Heart right ventricle (tissue), 16 donors: ENCODE measurements around the gene KCNIP1. TPM values are rescaled to one million over a fixed set of nuclear protein-coding genes. Genes with fewer than 3 reads are reported as not detected.

Experiments
- ATAC-seq, 8 donors: fragments of 200-7000 bp; cut with Tn5 transposase; one replicate each; pipeline ENCODE4 v1.9.1; 2020; ENCODE audit warnings: mild to moderate bottlenecking in 8 of 8, moderate library complexity in 8 of 8, moderate number of reproducible peaks in 1 of 8
- DNase-seq, 2 donors: peaks; one replicate each; pipeline ENCODE4 v3.0.0-alpha.2; 2020
- H3K27ac ChIP-seq, 10 donors: fragments of 200-600 bp; sonication (generic) in 2 of 10; one replicate each; pipeline versions ENCODE4 v1.5.0 to v1.8.0; 2020 to 2022; ENCODE audit warnings: mild to moderate bottlenecking in 3 of 10
- H3K27me3 ChIP-seq, 7 donors: fragments of 200-600 bp; one replicate each; pipeline ENCODE4 v1.8.0; 2021 to 2022; ENCODE audit warnings: mild to moderate bottlenecking in 2 of 7
- H3K36me3 ChIP-seq, 9 donors: fragments of 200-600 bp; sonication (generic) in 1 of 9; one replicate each; pipeline versions ENCODE4 v1.5.0 to v1.8.0; 2020 to 2022; ENCODE audit warnings: mild to moderate bottlenecking in 2 of 9
- H3K4me1 ChIP-seq, 9 donors: fragments of 200-600 bp; sonication (generic) in 1 of 9; one replicate each; pipeline versions ENCODE4 v1.5.0 to v1.8.0; 2020 to 2022; ENCODE audit warnings: mild to moderate bottlenecking in 4 of 9
- H3K4me3 ChIP-seq, 10 donors: fragments of 200-600 bp; sonication (generic) in 2 of 10; one replicate each; pipeline versions ENCODE4 v1.5.0 to v1.8.0; 2020 to 2022; ENCODE audit warnings: mild to moderate bottlenecking in 7 of 10, moderate library complexity in 2 of 10
- H3K9me3 ChIP-seq, 11 donors: fragments of 200-600 bp in 10 of 11; sonication (generic) in 2 of 11; one replicate each; pipeline versions ENCODE4 v1.5.0 to v1.8.0; 2013 to 2022; ENCODE audit warnings: mild to moderate bottlenecking in 2 of 11, control low read depth in 1 of 11, moderate library complexity in 1 of 11
- CTCF ChIP-seq, 9 donors: fragments of 200-600 bp; sonication (generic) in 2 of 9; IDR thresholded peaks; one replicate each; pipeline versions ENCODE4 v1.5.0 to v1.8.0; 2021 to 2022; ENCODE audit warnings: antibody characterized with exemption in 9 of 9, mild to moderate bottlenecking in 5 of 9, moderate library complexity in 1 of 9
- WGBS, 2 donors: extraction: QIAGEN DNeasy Blood & Tissue Kit; methylation state at CpG; one replicate each; pipeline ENCODE4 v1.1.7; 2013; ENCODE audit warnings: inconsistent platforms in 1 of 2; 5-methylcytosine and 5-hydroxymethylcytosine counted together
- intact Hi-C, 10 donors: fragments of 100-400 bp; cut with DNase I; formaldehyde crosslinking; loops; one replicate each; pipeline versions ENCODE4 v1.11.1 to v1.14.2; 2022
- polyA plus RNA-seq, 2 donors: library from polyadenylated mRNA; stranded (reverse); fragments of 200-250 nt; gene quantifications; one replicate each; pipeline ENCODE4 v1.2.3, GENCODE V29; 2013
- total RNA-seq, 10 donors: library from RNA; stranded (reverse); fragmentation: NEBNext Ultra II Directional in 3 of 10; extraction: Animal tissue kit (Norgen Biotek cat#: 25700) in 3 of 10; gene quantifications; one replicate each; pipeline versions ENCODE4 v1.2.1 to v1.2.4, GENCODE V29; 2021 to 2023
- donor health status: Arrhythmogenic right ventricular cardiomyopathy.
- donor health status: ischemic (EF 13 %, LVEDD 7.1; RV severe dilation, severe dysfunction).
- donor health status: healthy with polysubstance abuse.
- donor health status: DM: no; HTN: yes; CAD: no.
- donor health status: DM: no; HTN: no; CAD: no.
- donor health status: ischemic (EF 25% LVEDD 6.9; RV normal size, moderate dysfunction).
- donor health status: ischemic (EF 25% LVEDD 5.7; RV mildly dilated, moderate dysfunction).
- donor health status: healthy.
- donor health status: DM: yes; HTN: yes; CAD: no.
- donor health status: Ischemic cardiomyopathy.
- donor health status: ischemic (EF 35%, LVEDD 5.7; RV mildly dilated, moderate dysfunction).
- donor health status: nonischemic (EF 11% LVEDD 7.7; RV severe dilation, severe dysfunction).
- donor health status: DM: yes; HTN: yes; CAD: no.
- donor health status: PGD.
- donor health status: ischemic (EF 29% LVEDD 5.4; RV normal size, mild dysfunction).
- donor health status: nonischemic (EF 23%, LVEDD 6.1; RV moderate dilation, normal function).

The KCNIP1 gene
- total and polyA plus RNA-seq, 12 donors, result 0.06 to 0.67 (median 0.21) TPM; not detected in 7

- DNase-seq (no peak), ATAC-seq (no peak)
- no peaks in the 10 kb centered on the region for H3K27me3 ChIP-seq
- TF ChIP-seq CTCF (IDR thresholded peaks at IDR 0.05), result no peak
- no peak overlapping the region for H3K4me3 ChIP-seq
- intact Hi-C loops, result no loop called here
- peaks cover 0 to 15% (median 5%) of the 10 kb centered on the region in 9 donors for H3K4me1 ChIP-seq
- no peaks in the 10 kb centered on the region for H3K36me3 ChIP-seq
- H3K9me3 ChIP-seq, result no peaks in the 10 kb centered on the region
- no peak overlapping the region for H3K27ac ChIP-seq
- 33 to 44% methylated on average over 7 of the region's 7 CpGs for WGBS, 2 donors
These were observed 114.0 kb downstream of the KCNIP1 start for GRCh38 chr5:170617533-170618490.

- Histone ChIP-seq H3K36me3 (no peaks in the 10 kb centered on the region), H3K4me3 (no peak overlapping the region), H3K27ac (no peak overlapping the region), H3K4me1 (peaks cover 0 to 9% (median 0%) of the 10 kb centered on the region in 9 donors), H3K27me3 (no peaks in the 10 kb centered on the region), H3K9me3 (no peaks in the 10 kb centered on the region)
- no peak for TF ChIP-seq CTCF (IDR thresholded peaks at IDR 0.05)
- WGBS, 2 donors, result 95 to 96% methylated on average over 1 of the region's 1 CpG
- no peak for DNase-seq
- ATAC-seq, result no peak
- intact Hi-C loops, result loop anchor here in 3 of 10 donors (10.0 kb wide), 1 partner anchor 395 kb away; no protein-coding TSS in a partner anchor
These were observed 116.0 kb downstream of the KCNIP1 start for GRCh38 chr5:170619869-170620268.

- WGBS, 2 donors, result 94 to 95% methylated on average over 16 of the region's 16 CpGs
These were observed 119.1 kb downstream of the KCNIP1 start for GRCh38 chr5:170622933-170623332.

More at GRCh38 chr5:170622933-170623332, 119.1 kb downstream of the KCNIP1 start:
- H3K27ac ChIP-seq, result no peak overlapping the region
- intact Hi-C loops, result loop anchor here in 5 of 10 donors (2.0 to 10.0 kb wide), 2 partner anchors 188 to 398 kb away; no protein-coding TSS in a partner anchor
- H3K9me3 ChIP-seq, result no peaks in the 10 kb centered on the region
- ATAC-seq (no peak), DNase-seq (no peak)
- peaks cover 0 to 2% (median 0%) of the 10 kb centered on the region in 9 donors for H3K4me1 ChIP-seq
- no peak overlapping the region for H3K4me3 ChIP-seq
- no peaks in the 10 kb centered on the region for H3K27me3 ChIP-seq
- no peaks in the 10 kb centered on the region for H3K36me3 ChIP-seq
- TF ChIP-seq CTCF (IDR thresholded peaks at IDR 0.05), result no peak
